ENCODE data around the gene IGFBP4.

DNA sequence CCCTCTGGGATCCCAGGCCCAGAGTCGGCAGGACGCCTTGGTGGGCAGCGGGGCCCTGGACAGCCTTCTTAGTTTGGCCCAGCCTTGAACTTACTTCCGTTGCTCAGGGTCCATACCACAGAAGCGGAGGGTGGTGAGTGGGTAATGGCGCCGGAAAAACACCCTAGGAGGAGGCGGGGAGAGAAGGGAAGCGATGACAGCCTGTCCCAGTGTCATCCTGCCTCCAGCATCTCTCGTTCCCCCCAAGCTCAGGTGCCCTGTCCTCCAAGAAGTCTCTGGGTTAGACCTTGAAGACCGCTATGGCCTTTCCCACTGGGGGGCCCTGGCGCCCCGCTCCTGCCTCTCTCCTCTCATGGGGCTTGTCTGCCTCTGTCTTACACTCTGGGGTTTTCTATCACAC lies 35.2 kb downstream of the IGFBP4 start:
- TF ChIP-seq, protein P1, sequence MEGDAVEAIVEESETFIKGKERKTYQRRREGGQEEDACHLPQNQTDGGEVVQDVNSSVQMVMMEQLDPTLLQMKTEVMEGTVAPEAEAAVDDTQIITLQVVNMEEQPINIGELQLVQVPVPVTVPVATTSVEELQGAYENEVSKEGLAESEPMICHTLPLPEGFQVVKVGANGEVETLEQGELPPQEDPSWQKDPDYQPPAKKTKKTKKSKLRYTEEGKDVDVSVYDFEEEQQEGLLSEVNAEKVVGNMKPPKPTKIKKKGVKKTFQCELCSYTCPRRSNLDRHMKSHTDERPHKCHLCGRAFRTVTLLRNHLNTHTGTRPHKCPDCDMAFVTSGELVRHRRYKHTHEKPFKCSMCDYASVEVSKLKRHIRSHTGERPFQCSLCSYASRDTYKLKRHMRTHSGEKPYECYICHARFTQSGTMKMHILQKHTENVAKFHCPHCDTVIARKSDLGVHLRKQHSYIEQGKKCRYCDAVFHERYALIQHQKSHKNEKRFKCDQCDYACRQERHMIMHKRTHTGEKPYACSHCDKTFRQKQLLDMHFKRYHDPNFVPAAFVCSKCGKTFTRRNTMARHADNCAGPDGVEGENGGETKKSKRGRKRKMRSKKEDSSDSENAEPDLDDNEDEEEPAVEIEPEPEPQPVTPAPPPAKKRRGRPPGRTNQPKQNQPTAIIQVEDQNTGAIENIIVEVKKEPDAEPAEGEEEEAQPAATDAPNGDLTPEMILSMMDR (IDR thresholded peaks at IDR 0.05): no peak
- no peak for TF ChIP-seq POLR2A (IDR thresholded peaks at IDR 0.05)

Data from body of pancreas (tissue), 4 donors.